Esophagus mucosa (tissue), 1 donor: Measurements from ENCODE around the gene LRRC39. TPM values are rescaled to one million over a fixed set of nuclear protein-coding genes. Genes with fewer than 3 reads are reported as not detected.
A peak's percentile ranks its signal among the peaks of the same experiment; 100 is the strongest.
"Not testable (repeated sequence)": the region's sequence is repeated elsewhere in the genome, so short reads cannot be mapped to it uniquely, and the experiment has no call there.

Experiments
- ATAC-seq: fragments of 200-7000 bp; cut with Tn5 transposase; one replicate; pipeline ENCODE4 v1.9.1; 2020
- total RNA-seq: library from RNA; stranded (reverse); gene quantifications from one replicate; pipeline ENCODE4 v1.2.4, GENCODE V29; 2023
- donor health status: DM: yes; HTN: yes; CAD: no.

LRRC39 gene
- not detected for total RNA-seq

DNA sequence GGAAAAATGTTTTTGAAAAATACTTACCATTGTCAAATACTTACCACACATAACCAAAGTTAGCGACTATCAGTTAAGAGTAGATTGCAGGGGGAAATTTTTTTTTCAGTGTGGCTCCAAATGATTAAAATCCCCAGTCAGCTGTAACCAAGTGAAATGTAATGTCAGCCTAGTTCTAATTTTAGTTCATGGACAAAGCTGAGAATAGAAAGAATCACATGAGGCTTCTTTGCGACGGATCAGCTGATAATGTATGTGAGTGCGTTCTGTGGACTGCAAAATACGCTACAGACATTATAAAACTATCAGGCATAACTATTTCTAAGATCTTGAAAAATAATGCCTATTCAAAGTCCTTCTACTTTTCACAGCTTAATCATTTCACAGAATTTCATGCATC is at the start of gene LRRC39:
Gene LRRC39 (minus strand): TSS at position 166 of the 400 bp plus-strand sequence. CDS start 9,740 bp downstream, outside the sequence.
- ATAC-seq: no peak

DNA sequence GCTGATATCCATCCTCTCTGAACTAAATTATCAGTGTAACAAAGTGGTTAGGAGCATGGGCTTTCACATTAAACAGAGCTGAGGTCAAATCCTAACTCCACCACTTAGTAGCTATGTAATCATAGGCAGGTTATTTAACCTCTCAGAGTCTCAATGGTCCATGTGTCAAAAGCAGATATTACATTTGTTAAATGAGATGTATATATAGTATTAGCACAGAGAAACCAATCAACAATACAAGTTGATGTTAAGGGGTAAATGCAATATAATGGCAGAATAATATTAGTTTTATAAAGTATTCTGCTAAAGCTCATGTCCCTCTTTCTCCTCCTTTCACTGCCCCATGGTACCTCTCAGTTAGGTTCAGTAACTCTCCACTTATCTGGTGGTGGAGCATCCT is 44.4 kb upstream of the LRRC39 start:
- ATAC-seq: no peak

DNA sequence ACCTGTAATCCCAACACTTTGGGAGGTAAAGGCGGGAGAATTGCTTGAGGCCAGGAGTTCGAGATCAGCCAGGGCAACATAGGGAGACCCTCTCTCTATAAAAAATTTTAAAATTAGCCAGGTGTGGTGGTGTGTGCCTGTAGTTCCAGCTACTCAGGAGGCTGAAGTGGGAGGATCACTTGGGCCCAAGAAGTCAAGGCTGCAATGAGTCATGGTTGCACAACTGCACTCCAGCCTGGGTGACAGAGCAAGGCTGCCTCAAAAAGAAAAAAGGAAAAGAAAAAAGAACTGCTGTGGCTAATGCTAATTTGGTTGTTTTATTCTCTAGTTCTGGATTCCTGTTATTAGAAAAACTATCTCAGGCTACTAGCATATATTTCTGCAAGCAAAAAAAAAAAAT is 41.8 kb upstream of the LRRC39 start:
- no peak for ATAC-seq

- no peak for ATAC-seq
Measured at GRCh38 chr1:100219457-100219856, 41.4 kb upstream of the LRRC39 start.

- no peak for ATAC-seq
Measured at GRCh38 chr1:100217834-100218233, 39.8 kb upstream of the LRRC39 start.

DNA sequence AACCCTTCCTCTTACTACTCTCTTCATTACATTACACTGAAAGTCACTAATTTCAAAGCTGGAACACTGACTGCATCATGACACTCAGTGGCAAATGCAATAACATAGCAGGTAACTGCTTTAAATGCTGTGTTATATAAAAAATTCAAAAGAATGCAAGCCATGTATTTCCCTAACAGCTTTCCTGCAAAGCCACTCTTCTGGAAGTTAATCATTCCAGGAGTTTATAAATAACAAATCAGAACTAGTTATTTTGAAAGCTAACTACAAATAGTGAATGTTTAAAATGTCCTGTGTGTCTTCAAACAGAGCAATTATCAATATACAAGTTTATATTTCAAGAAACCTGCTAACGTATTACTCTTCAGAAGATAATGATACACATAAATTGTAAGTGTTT is 37.0 kb upstream of the LRRC39 start:
- no peak for ATAC-seq

GRCh38 chr1:100213141-100213540 is 35.1 kb upstream of the LRRC39 start:
- no peak for ATAC-seq

- no peak for ATAC-seq
Measured at GRCh38 chr1:100206301-100206700, 28.2 kb upstream of the LRRC39 start.

GRCh38 chr1:100205593-100205992 is 27.5 kb upstream of the LRRC39 start:
- ATAC-seq: not testable (repeated sequence)

- not testable (repeated sequence) for ATAC-seq
Measured at GRCh38 chr1:100205103-100205502, 27.0 kb upstream of the LRRC39 start.

DNA sequence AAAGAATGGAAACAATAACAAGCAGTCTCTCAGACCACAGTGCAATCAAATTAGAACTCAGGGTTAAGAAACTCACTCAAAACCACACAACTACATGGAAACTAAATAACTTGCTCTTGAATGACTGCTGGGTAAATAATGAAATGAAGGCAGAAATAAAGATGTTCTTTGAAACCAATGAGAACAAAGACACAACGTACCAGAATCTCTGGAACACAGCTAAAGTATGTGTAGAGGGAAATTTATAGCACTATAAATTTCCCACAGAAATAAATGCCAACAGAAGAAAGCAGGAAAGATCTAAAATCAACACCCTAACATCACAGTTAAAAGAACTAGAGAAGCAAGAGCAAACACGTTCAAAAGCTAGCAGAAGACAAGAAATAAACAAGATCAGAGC is 24.6 kb upstream of the LRRC39 start:
- ATAC-seq: not testable (repeated sequence)

DNA sequence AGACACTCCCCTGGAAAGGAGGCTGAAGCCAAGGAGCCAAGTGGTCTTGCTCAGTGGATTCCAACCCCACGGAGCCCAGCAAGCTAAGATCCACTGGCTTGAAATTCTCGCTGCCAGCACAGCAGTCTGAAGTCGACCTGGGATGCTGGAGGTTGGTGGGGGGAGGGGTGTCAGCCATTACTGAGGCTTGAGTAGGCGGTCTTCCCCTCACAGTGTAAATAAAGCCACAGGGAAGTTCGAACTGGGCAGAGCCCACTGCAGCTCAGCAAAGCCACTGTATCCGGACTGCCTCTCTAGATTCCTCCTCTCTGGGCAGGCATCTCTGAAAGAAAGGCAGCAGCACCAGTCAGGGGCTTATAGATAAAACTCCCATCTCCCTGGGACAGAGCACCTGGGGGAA is 22.0 kb upstream of the LRRC39 start:
- ATAC-seq: not testable (repeated sequence)

- ATAC-seq: no peak
Measured at GRCh38 chr1:100198596-100198995, 20.5 kb upstream of the LRRC39 start.

DNA sequence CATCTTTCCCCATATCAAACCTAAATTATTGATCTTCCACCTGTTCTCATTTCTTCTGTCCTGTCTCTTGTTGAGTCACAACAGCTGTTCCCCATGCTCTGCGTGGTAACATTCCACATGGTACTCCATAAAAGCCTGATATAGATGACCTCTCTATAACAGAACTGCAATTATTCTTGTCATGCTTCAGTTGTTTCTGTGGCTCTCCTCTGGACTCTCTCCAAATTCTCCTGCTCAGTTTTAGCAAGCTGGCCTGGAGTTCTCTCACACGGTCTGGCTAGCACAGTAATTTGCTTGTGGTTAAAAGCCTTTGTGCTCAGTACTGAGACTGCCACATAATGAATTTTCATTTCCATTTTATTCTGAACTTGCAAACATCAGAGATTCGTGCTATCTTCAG is 10.6 kb upstream of the LRRC39 start:
- ATAC-seq: no peak

DNA sequence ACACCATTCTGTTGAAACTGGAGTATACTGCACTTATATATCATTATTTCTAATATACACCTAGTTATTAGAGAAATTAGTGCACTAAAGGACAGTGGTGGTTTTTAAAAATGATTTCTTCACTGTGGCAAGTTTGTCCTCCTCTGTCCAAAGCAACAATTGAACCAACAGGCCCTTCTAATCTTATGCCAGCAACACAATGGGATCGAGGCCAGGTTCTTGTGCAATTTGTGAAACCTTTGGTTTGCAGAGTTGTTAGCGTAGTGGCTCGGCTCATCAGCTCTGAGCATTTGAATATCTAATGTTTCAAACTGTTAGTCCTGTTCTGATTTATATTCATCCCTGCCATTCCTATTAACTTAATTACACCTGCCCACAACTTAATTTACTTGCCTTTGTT is 9.9 kb upstream of the LRRC39 start:
- no peak for ATAC-seq

- ATAC-seq: peak; percentile 64
Measured at GRCh38 chr1:100184536-100184935, 6.5 kb upstream of the LRRC39 start.

DNA sequence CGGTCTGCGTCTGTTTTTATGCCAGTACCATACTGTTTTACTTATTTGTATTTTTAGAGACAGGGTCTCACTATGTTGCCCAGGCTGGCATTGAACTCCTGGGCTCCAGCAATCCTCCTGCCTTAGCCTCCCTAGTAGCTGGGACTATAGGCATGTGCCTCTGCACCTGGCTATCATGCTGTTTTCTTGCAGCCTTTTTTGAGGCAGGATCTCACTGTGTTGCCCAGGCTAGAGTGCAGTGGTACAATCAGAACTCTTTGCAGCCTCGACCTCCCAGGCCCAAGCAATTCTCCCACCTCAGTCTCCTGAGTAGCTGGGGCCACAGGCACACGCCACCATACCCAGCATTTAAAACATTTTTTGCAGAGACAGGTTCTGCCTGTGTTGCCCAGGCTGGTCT is 5.3 kb upstream of the LRRC39 start:
- no peak for ATAC-seq

DNA sequence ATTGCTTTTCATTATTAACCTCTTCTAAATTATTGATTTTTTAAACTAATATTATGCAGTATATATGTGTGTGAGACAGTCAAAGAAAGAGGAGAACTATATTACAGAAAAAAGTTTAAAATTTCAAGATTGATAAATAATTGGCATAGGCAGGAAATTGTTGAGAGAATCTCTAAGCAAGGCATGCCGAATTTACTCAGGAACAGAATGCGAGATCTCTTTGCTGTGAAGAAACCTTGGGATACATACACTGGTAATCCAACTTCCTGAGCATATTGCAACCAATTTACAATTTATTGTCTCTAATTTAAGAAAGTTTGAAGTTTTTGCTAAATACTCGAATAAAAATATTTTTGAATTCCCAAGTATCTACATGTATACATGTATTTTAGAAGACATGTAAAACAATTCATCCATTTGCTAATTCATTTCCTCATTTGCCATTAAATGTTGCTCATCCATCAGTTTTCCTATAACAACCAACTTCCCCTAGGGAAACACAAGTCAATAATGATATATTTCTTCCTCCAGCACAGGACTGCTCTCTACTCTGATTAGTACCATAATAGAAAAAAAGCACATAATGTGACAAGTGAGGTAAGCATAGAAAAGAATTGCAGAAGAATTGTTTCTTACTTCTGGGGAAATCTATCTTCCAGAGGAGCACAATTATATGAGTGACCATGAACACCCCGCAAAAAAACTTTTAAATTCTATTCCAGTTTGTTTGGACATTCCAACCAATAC is 588 bp downstream of the LRRC39 start:
- ATAC-seq: no peak

- ATAC-seq: no peak
Measured at GRCh38 chr1:100168051-100168450, 10.0 kb downstream of the LRRC39 start.

GRCh38 chr1:100164702-100165101 is 13.4 kb downstream of the LRRC39 start:
- no peak for ATAC-seq

- ATAC-seq: no peak
Measured at GRCh38 chr1:100164216-100164615, 13.8 kb downstream of the LRRC39 start.

GRCh38 chr1:100162881-100163280 is 15.2 kb downstream of the LRRC39 start:
- no peak for ATAC-seq

GRCh38 chr1:100152271-100152670 is 25.8 kb downstream of the LRRC39 start:
- no peak for ATAC-seq

- ATAC-seq: no peak
Measured at GRCh38 chr1:100151679-100152078, 26.4 kb downstream of the LRRC39 start.

DNA sequence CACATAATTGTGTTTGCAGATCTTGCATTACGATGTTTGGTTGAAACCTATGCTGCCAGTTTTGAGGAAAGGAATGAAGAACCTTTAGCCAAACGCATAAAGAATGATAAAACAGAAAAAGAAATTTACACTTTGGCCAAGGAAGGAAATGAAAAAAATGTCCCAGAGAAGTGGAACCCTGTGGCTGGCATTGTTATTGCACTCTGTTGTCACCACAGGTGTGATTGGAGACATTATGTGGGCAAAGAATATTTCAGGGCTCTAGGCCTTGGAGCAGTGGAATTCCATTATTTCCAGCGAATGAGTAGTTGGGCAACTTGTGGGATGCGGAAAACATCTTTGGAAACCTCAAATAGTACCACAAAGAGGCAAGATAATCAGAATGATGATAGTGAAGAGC is 30.2 kb downstream of the LRRC39 start:
- ATAC-seq: no peak
